ENCODE results near the gene SLC32A1. TPM values are rescaled to one million over a fixed set of nuclear protein-coding genes. Genes with fewer than 3 reads are reported as not detected.

Gene SLC32A1
- total RNA-seq, 1 experiment from 2014 or later: 0.24 TPM

- no CpG with 5 or more reads among the region's 2 CpGs for WGBS (ENCODE audit: extremely low coverage, insufficient read length, low lambda C conversion rate)
These were observed 49.9 kb downstream of the SLC32A1 start for GRCh38 chr20:38774167-38774566.

More at GRCh38 chr20:38774167-38774566, 49.9 kb downstream of the SLC32A1 start:
- peaks cover 4% of the 10 kb centered on the region; the same call in 1 of the 2 replicates for H3K4me1 ChIP-seq (ENCODE audit: insufficient read depth, low read length)
- no peaks in the 10 kb centered on the region for H3K23me2 ChIP-seq (ENCODE audit: insufficient read length, low read depth, low read length, poor library complexity, severe bottlenecking)
- no peak overlapping the region for H3K27ac ChIP-seq (ENCODE audit: insufficient read length, low read depth, low read length)
- H4K91ac ChIP-seq (ENCODE audit: insufficient read length, low read depth, low read length): no peak overlapping the region
- no peak overlapping the region for H3K56ac ChIP-seq (ENCODE audit: insufficient read length, low read depth, low read length)
- TF ChIP-seq, protein P1, sequence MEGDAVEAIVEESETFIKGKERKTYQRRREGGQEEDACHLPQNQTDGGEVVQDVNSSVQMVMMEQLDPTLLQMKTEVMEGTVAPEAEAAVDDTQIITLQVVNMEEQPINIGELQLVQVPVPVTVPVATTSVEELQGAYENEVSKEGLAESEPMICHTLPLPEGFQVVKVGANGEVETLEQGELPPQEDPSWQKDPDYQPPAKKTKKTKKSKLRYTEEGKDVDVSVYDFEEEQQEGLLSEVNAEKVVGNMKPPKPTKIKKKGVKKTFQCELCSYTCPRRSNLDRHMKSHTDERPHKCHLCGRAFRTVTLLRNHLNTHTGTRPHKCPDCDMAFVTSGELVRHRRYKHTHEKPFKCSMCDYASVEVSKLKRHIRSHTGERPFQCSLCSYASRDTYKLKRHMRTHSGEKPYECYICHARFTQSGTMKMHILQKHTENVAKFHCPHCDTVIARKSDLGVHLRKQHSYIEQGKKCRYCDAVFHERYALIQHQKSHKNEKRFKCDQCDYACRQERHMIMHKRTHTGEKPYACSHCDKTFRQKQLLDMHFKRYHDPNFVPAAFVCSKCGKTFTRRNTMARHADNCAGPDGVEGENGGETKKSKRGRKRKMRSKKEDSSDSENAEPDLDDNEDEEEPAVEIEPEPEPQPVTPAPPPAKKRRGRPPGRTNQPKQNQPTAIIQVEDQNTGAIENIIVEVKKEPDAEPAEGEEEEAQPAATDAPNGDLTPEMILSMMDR (conservative IDR thresholded peaks at IDR 0.05): no peak
- H3K9me3 ChIP-seq (ENCODE audit: control insufficient read depth, low read depth, low read length): no peaks in the 10 kb centered on the region
- Mint-ChIP-seq H3K36me3 (ENCODE audit: insufficient read depth in 1 of 3, low read depth in 3 of 3) (peaks cover 29 to 57% (median 42%) of the 10 kb centered on the region in 3 experiments), H3K27ac (no peak overlapping the region), H3K4me3 (no peak overlapping the region), H3K9me3 (peaks cover 9 to 11% of the 10 kb centered on the region in 2 experiments), H3K27me3 (ENCODE audit: low read depth) (no peaks in the 10 kb centered on the region), H3K4me1 (peaks cover 4 to 5% of the 10 kb centered on the region in 2 experiments; a peak in 3 of 4 replicates)
- no peak overlapping the region for H2AK5ac ChIP-seq (ENCODE audit: insufficient read length, low read length)
- H2AFZ ChIP-seq (ENCODE audit: low read length): no peak overlapping the region
- DNase-seq: no peak
- no peak overlapping the region for H4K8ac ChIP-seq (replicated peaks; ENCODE audit: insufficient read length, low read depth, low read length)
- H2BK20ac ChIP-seq (ENCODE audit: low read depth, low read length, poor library complexity, severe bottlenecking): no peak overlapping the region
- H4K20me1 ChIP-seq (ENCODE audit: control insufficient read depth, insufficient read depth, insufficient read length): no peaks in the 10 kb centered on the region
- H3K27me3 ChIP-seq (ENCODE audit: insufficient read depth, low read length): no peaks in the 10 kb centered on the region
- no peak overlapping the region for H3K23ac ChIP-seq (ENCODE audit: insufficient read length, low read depth, low read length)
- no peaks in the 10 kb centered on the region; the same call in 1 of the 2 replicates for H3K79me2 ChIP-seq (ENCODE audit: insufficient read depth, low read length)
- H2BK120ac ChIP-seq (ENCODE audit: low read depth, low read length, poor library complexity, severe bottlenecking): no peak overlapping the region
- H2BK12ac ChIP-seq (ENCODE audit: insufficient read length, low read depth, low read length): no peak overlapping the region
- no peak overlapping the region for H3T11ph ChIP-seq (ENCODE audit: low read length)
- no peak overlapping the region for H3K4me2 ChIP-seq (ENCODE audit: insufficient read depth, insufficient read length, low read length)
- H3K14ac ChIP-seq (ENCODE audit: insufficient read depth, low read length): no peak overlapping the region
- no peak overlapping the region for H3K4ac ChIP-seq (ENCODE audit: low read depth, low read length)
- H3K18ac ChIP-seq (ENCODE audit: insufficient read length, low read depth, low read length): no peak overlapping the region
- no peak overlapping the region for H2BK15ac ChIP-seq (ENCODE audit: low read depth, low read length)
- H3K79me1 ChIP-seq (ENCODE audit: insufficient read depth, low read depth, low read length, poor library complexity, severe bottlenecking): no peaks in the 10 kb centered on the region
- H4K5ac ChIP-seq (ENCODE audit: insufficient read length, low read depth, low read length): no peak overlapping the region
- no peak overlapping the region for H3K9ac ChIP-seq (ENCODE audit: extremely low read depth, insufficient read length, low read length)
- no peak overlapping the region for H2BK5ac ChIP-seq (ENCODE audit: insufficient read length, low read length)

All from H9 (cell line).